Endothelial cell of umbilical vein (primary cell): Measurements from ENCODE around the gene RBM20. TPM values are rescaled to one million over a fixed set of nuclear protein-coding genes. Genes with fewer than 3 reads are reported as not detected.

Source experiments
- BruUV-seq: library from RNA; stranded (reverse); fragments of 400-500 nt; replicated peaks from 2 replicates; lab custom pipeline; 2021; lab: Mats Ljungman, UMichigan
- CTCF ChIA-PET: fragments of 300-600, 350-600 bp; sonication (Branson Sonifier 250); formaldehyde crosslinking; loops from one replicate; lab custom pipeline; 2021; ENCODE audit warnings: antibody characterized with exemption, inconsistent platforms; lab: Charles Lee
- POLR2A ChIA-PET: fragments of 300-600, 350-600 bp; sonication (Branson Sonifier 250); formaldehyde crosslinking; loops from one replicate; lab custom pipeline; 2021; ENCODE audit warnings: antibody characterized with exemption, inconsistent platforms; lab: Charles Lee
- DNase-seq: peaks from one replicate; pipeline ENCODE4 v3.0.0-alpha.2; 2011; ENCODE audit warnings: low read depth, low spot score
- FAIRE-seq: peaks from 2 replicates; lab custom pipeline; 2011; peaks lifted over from hg19 to GRCh38; lab: Jason Lieb, UNC
- H2AFZ ChIP-seq: 2 replicates; pipeline ENCODE4 v1.6.0; 2012; ENCODE audit warnings: low read depth, low read length, control low read depth, inconsistent platforms
- H3K27ac ChIP-seq: 2 replicates; pipeline ENCODE4 v1.5.1; 2011; ENCODE audit warnings: low read depth, mild to moderate bottlenecking, control low read depth, low read length, moderate library complexity; ENCODE audit not compliant: insufficient read depth
- H3K27me3 ChIP-seq, 2 experiments: 2 replicates each; pipeline versions ENCODE4 v1.6.0 to v1.6.1; 2011; ENCODE audit warnings: low read length in 2 of 2, mixed read lengths in 1 of 2; ENCODE audit not compliant: control insufficient read depth in 2 of 2, insufficient read depth in 2 of 2
- H3K36me3 ChIP-seq, 2 experiments: 2 replicates in 1 of 2; 3 replicates in 1 of 2; pipeline ENCODE4 v1.5.1; 2011; ENCODE audit warnings: low read length in 2 of 2, mild to moderate bottlenecking in 1 of 2, moderate library complexity in 1 of 2; ENCODE audit not compliant: control insufficient read depth in 2 of 2, insufficient read depth in 2 of 2; ENCODE audit errors: extremely low read depth in 1 of 2
- H3K4me1 ChIP-seq: 3 replicates; pipeline ENCODE4 v1.5.1; 2011; ENCODE audit warnings: mild to moderate bottlenecking, low read length; ENCODE audit not compliant: control insufficient read depth, insufficient read depth; ENCODE audit errors: extremely low read depth
- H3K4me2 ChIP-seq: 2 replicates; pipeline ENCODE4 v1.6.1; 2011; ENCODE audit warnings: low read length, control low read depth, mixed read lengths; ENCODE audit not compliant: insufficient read depth
- H3K4me3 ChIP-seq, 3 experiments: fragments of 200-600 bp in 1 of 3; sonication (generic), shearing (Covaris generic) in 1 of 3; replicated peaks in 1 of 3; 2 replicates each; pipeline ENCODE4 v1.5.1; 2011 to 2016; ENCODE audit warnings: control low read depth in 3 of 3, low read length in 3 of 3, mild to moderate bottlenecking in 2 of 3, inconsistent platforms in 1 of 3, low read depth in 1 of 3, moderate library complexity in 1 of 3; ENCODE audit not compliant: insufficient read depth in 1 of 3
- H3K79me2 ChIP-seq: 2 replicates; pipeline ENCODE4 v1.6.0; 2012; ENCODE audit warnings: low read length, inconsistent platforms; ENCODE audit not compliant: control insufficient read depth, insufficient read depth
- H3K9ac ChIP-seq: replicated peaks from 2 replicates; pipeline ENCODE3; 2011; ENCODE audit warnings: low read length, control low read depth; ENCODE audit not compliant: insufficient read depth; ENCODE audit errors: extremely low read depth
- H3K9me1 ChIP-seq: replicated peaks from 3 replicates; pipeline ENCODE4 v1.6.0; 2011; ENCODE audit warnings: mild to moderate bottlenecking, low read length; ENCODE audit not compliant: control insufficient read depth, insufficient read depth; ENCODE audit errors: extremely low read depth
- H3K9me3 ChIP-seq: replicated peaks from 2 replicates; pipeline ENCODE4 v1.5.1; 2012; ENCODE audit warnings: low read length, inconsistent platforms; ENCODE audit not compliant: control insufficient read depth, insufficient read depth
- H4K20me1 ChIP-seq: replicated peaks from 2 replicates; pipeline ENCODE3; 2011; ENCODE audit warnings: mild to moderate bottlenecking, low read length; ENCODE audit not compliant: control insufficient read depth, insufficient read depth; ENCODE audit errors: extremely low read depth
- CTCF ChIP-seq, 2 donors: IDR thresholded peaks; 1 replicate in 1 of 2; 2 replicates in 1 of 2; pipeline ENCODE4 v1.5.1; 2011; ENCODE audit warnings: low read length in 2 of 2, mild to moderate bottlenecking in 2 of 2, moderate library complexity in 2 of 2, control low read depth in 1 of 2, inconsistent platforms in 1 of 2, low read depth in 1 of 2; ENCODE audit not compliant: insufficient read depth in 1 of 2; ENCODE audit errors: extremely low read depth in 1 of 2
- EZH2 ChIP-seq: IDR thresholded peaks from 2 replicates; pipeline ENCODE4 v1.6.1; 2012; ENCODE audit warnings: borderline replicate concordance, low read depth, mild to moderate bottlenecking, moderate library complexity, low read length, inconsistent platforms; ENCODE audit not compliant: severe bottlenecking
- FOS ChIP-seq: IDR thresholded peaks from 2 replicates; pipeline ENCODE4 v1.6.1; 2011; ENCODE audit warnings: mild to moderate bottlenecking, low read length, moderate library complexity, borderline replicate concordance; ENCODE audit not compliant: insufficient read depth
- GATA2 ChIP-seq: IDR thresholded peaks from 2 replicates; pipeline ENCODE4 v1.7.0; 2011; ENCODE audit warnings: low read depth, mild to moderate bottlenecking, moderate library complexity, mixed read lengths, low read length; ENCODE audit not compliant: insufficient read length, insufficient read depth
- JUN ChIP-seq: IDR thresholded peaks from 2 replicates; pipeline ENCODE4 v1.6.1; 2011; ENCODE audit warnings: borderline replicate concordance, low read depth; ENCODE audit not compliant: insufficient read length, insufficient read depth
- MAX ChIP-seq: IDR thresholded peaks from 2 replicates; pipeline ENCODE4 v1.6.1; 2011; ENCODE audit not compliant: insufficient read depth, insufficient read length
- MYC ChIP-seq: IDR thresholded peaks from one replicate; pipeline ENCODE4 v1.6.1; 2011; ENCODE audit warnings: mild to moderate bottlenecking, low read depth, low read length
- POLR2A ChIP-seq: IDR thresholded peaks from 2 replicates; pipeline ENCODE4 v1.6.1; 2012; ENCODE audit warnings: low read depth, mild to moderate bottlenecking, control low read depth, low read length
- POLR2AphosphoS5 ChIP-seq: IDR thresholded peaks from 2 replicates; pipeline ENCODE4 v1.6.1; 2012; ENCODE audit warnings: low read depth, mild to moderate bottlenecking, control low read depth, low read length, moderate library complexity; ENCODE audit not compliant: insufficient read depth
- dilution Hi-C: fragments of 300-500 bp; cut with MboI; formaldehyde crosslinking; loops from one replicate; pipeline ENCODE4 v1.15.0; 2019; ENCODE audit warnings: low sequenced_read_pairs; ENCODE audit not compliant: extremely low pct_ligation_motif_present
- intact Hi-C: fragments of 100-400 bp; cut with micrococcal nuclease; formaldehyde crosslinking; loops from one replicate; pipeline ENCODE4 v1.10.0; 2022
- polyA plus RNA-seq, 4 experiments: library from polyadenylated mRNA; depleted of rRNA in 3 of 4; stranded (reverse) in 3 of 4; unstranded in 1 of 4; fragments of >200 nt; gene quantifications; 2 replicates each; pipeline versions ENCODE4 v1.2.1 to v1.2.3, GENCODE V29; 2011 to 2012; ENCODE audit warnings: missing spikeins in 1 of 4
- total RNA-seq: library from RNA; stranded (reverse); gene quantifications from 2 replicates; pipeline ENCODE4 v1.2.3, GENCODE V29; 2021

RBM20 gene
- total and polyA plus RNA-seq, 2 donors (not counting 3 experiments of a cell fraction or from before 2014, with no cell fraction given) = 0.04 TPM; not detected in 1

GRCh38 chr10:110876788-110877187 is 232.7 kb downstream of the RBM20 start:
- TF ChIP-seq POLR2A (no peak), GATA2 (no peak), FOS (no peak), MYC (no peak), EZH2 (no peak), CTCF (IDR thresholded peaks at IDR 0.05; ENCODE audit: extremely low read depth in 1 of 2, insufficient read depth in 1 of 2, low read depth in 1 of 2, low read length in 2 of 2) (no peak), POLR2AphosphoS5 (no peak), MAX (no peak), JUN (no peak)
- Histone ChIP-seq H4K20me1 (no peaks in the 10 kb centered on the region), H3K4me2 (no peak overlapping the region), H3K9me3 (no peaks in the 10 kb centered on the region), H3K27ac (no peak overlapping the region), H3K36me3 (no peaks in the 10 kb centered on the region), H3K4me3 (no peak overlapping the region), H3K9ac (no peak overlapping the region), H3K9me1 (no peaks in the 10 kb centered on the region), H2AFZ (no peak overlapping the region), H3K4me1 (peaks cover 16% of the 10 kb centered on the region), H3K27me3 (peaks cover 0 to 3% of the 10 kb centered on the region in 2 experiments), H3K79me2 (no peaks in the 10 kb centered on the region)
- intact Hi-C loops = no loop called here
- dilution Hi-C loops = no loop called here
- no peak for DNase-seq
- ChIA-PET POLR2A (no interaction called here), CTCF (interaction anchor here (0.8 to 1.2 kb wide), 3 partner anchors 10 to 17 kb away, joined by 3 to 5 read pairs (median 3); no protein-coding TSS in a partner anchor)
- BruUV-seq = no TSS peak
- FAIRE-seq = no peak
